Endodermal cell (in vitro differentiated cells): ENCODE results near the gene PDE4D. TPM values are rescaled to one million over a fixed set of nuclear protein-coding genes. Genes with fewer than 3 reads are reported as not detected.

Source experiments
- DNase-seq: peaks from one replicate; pipeline ENCODE4 v3.0.0-alpha.2; 2017
- H3K27ac ChIP-seq: 2 replicates; pipeline ENCODE4 v1.5.1; 2013; ENCODE audit warnings: mild to moderate bottlenecking, low read depth, low read length, moderate library complexity
- H3K27me3 ChIP-seq: 2 replicates; pipeline ENCODE4 v1.6.1; 2013; ENCODE audit warnings: mild to moderate bottlenecking, low read length, moderate library complexity; ENCODE audit not compliant: insufficient read depth, control insufficient read depth, poor library complexity, severe bottlenecking
- H3K36me3 ChIP-seq: 2 replicates; pipeline ENCODE4 v1.7.0; 2013; ENCODE audit warnings: mild to moderate bottlenecking, low read length, moderate library complexity; ENCODE audit not compliant: control insufficient read depth, insufficient read depth
- H3K4me1 ChIP-seq: one replicate; pipeline ENCODE4 v1.7.0; 2013; ENCODE audit warnings: low read length; ENCODE audit not compliant: control insufficient read depth, insufficient read depth
- H3K4me3 ChIP-seq: 2 replicates; pipeline ENCODE4 v1.5.1; 2013; ENCODE audit warnings: mild to moderate bottlenecking, low read length, moderate library complexity
- H3K9ac ChIP-seq: 2 replicates; pipeline ENCODE4 v1.6.1; 2013; ENCODE audit warnings: mild to moderate bottlenecking, low read length, moderate library complexity; ENCODE audit not compliant: poor library complexity, severe bottlenecking; ENCODE audit errors: extremely low read depth
- H3K9me3 ChIP-seq: 2 replicates; pipeline ENCODE4 v1.6.1; 2013; ENCODE audit warnings: mild to moderate bottlenecking, low read length, moderate library complexity; ENCODE audit not compliant: control insufficient read depth
- H3K27ac Mint-ChIP-seq: 2 replicates; pipeline ENCODE4 v1.8.0; 2020; ENCODE audit warnings: mixed read lengths
- H3K27me3 Mint-ChIP-seq: 2 replicates; pipeline ENCODE4 v1.8.0; 2021; ENCODE audit warnings: mild to moderate bottlenecking, mixed read lengths; ENCODE audit not compliant: insufficient read depth
- H3K36me3 Mint-ChIP-seq: 2 replicates; pipeline ENCODE4 v1.8.0; 2020; ENCODE audit warnings: low read depth, mixed read lengths
- H3K4me1 Mint-ChIP-seq: 2 replicates; pipeline ENCODE4 v1.8.0; 2020; ENCODE audit warnings: mixed read lengths
- H3K4me3 Mint-ChIP-seq: 2 replicates; pipeline ENCODE4 v1.8.0; 2020; ENCODE audit warnings: mild to moderate bottlenecking, moderate library complexity, mixed read lengths
- H3K9me3 Mint-ChIP-seq: 2 replicates; pipeline ENCODE4 v1.8.0; 2020; ENCODE audit warnings: mild to moderate bottlenecking, mixed read lengths
- WGBS, 2 experiments: methylation state at CpG; one replicate each; pipeline versions ENCODE4 v1.1.5 to v1.1.7; 2013; ENCODE audit warnings: missing lambda C conversion rate in 2 of 2, mixed read lengths in 1 of 2; ENCODE audit not compliant: insufficient coverage in 1 of 2, insufficient read length in 1 of 2; 5-methylcytosine and 5-hydroxymethylcytosine counted together
- total RNA-seq, 2 donors: library from RNA; stranded (reverse); fragmentation: NEBNext Ultra II Directional in 1 of 2; extraction: Animal tissue kit (Norgen Biotek cat#: 25700) in 1 of 2; gene quantifications; 2 replicates in 1 of 2; 3 replicates in 1 of 2; pipeline ENCODE4 v1.2.1, GENCODE V29; 2021
- TF ChIP-seq, protein P1 (sequence below): fragments of 200-600 bp; sonication (generic); conservative IDR thresholded peaks from 2 replicates; pipeline ENCODE4 v1.5.0; 2021; ENCODE audit warnings: antibody characterized with exemption, mild to moderate bottlenecking

Gene PDE4D
- total RNA-seq, 2 donors from 2014 or later, result 9.2 to 11.4 TPM

DNA sequence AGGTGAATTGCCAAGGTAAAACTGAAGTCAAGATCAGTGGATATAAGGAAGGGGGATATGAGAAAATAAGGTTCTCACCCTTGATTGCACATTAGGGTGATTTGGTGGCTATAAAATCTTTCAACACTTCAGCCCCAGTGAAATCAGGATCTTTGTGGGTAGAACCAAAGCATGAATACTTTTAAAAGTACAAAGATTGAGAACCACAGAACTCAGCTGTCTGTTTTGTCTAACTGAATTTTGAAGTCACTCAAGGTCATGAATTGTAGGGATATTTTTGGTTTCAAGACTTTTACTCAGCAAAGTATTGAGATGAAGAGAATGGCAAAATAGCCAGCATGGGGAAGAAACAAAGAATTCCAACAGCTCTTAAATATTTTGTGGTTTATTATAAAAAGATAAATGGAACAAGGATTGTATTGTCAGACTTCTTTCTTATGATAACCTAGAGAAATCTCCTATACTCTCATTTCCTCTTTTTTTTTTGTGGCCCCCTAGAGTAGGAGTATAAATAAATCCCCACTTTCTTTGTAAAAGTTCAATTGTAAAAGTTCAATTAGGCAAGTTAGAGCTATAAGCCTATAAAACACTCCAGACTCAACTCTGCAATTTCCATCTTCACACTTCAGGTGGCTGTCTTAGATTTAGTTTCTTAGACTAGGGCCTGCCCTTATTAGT is 272.9 kb downstream of the PDE4D start:
- no peaks in the 10 kb centered on the region for H3K36me3 Mint-ChIP-seq
- H3K27ac Mint-ChIP-seq, result peak overlapping the region; percentile 45
- Histone ChIP-seq H3K36me3 (no peaks in the 10 kb centered on the region), H3K4me1 (peaks cover 5% of the 10 kb centered on the region), H3K27ac (no peak overlapping the region), H3K27me3 (no peaks in the 10 kb centered on the region), H3K9me3 (peaks cover 12% of the 10 kb centered on the region), H3K4me3 (no peak overlapping the region), H3K9ac (no peak overlapping the region)
- TF ChIP-seq, protein P1, sequence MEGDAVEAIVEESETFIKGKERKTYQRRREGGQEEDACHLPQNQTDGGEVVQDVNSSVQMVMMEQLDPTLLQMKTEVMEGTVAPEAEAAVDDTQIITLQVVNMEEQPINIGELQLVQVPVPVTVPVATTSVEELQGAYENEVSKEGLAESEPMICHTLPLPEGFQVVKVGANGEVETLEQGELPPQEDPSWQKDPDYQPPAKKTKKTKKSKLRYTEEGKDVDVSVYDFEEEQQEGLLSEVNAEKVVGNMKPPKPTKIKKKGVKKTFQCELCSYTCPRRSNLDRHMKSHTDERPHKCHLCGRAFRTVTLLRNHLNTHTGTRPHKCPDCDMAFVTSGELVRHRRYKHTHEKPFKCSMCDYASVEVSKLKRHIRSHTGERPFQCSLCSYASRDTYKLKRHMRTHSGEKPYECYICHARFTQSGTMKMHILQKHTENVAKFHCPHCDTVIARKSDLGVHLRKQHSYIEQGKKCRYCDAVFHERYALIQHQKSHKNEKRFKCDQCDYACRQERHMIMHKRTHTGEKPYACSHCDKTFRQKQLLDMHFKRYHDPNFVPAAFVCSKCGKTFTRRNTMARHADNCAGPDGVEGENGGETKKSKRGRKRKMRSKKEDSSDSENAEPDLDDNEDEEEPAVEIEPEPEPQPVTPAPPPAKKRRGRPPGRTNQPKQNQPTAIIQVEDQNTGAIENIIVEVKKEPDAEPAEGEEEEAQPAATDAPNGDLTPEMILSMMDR, result no peak
- no peak overlapping the region for H3K4me3 Mint-ChIP-seq
- H3K9me3 Mint-ChIP-seq, result no peaks in the 10 kb centered on the region
- H3K4me1 Mint-ChIP-seq, result peaks cover 17% of the 10 kb centered on the region
- DNase-seq, result no peak
- no peaks in the 10 kb centered on the region for H3K27me3 Mint-ChIP-seq

DNA sequence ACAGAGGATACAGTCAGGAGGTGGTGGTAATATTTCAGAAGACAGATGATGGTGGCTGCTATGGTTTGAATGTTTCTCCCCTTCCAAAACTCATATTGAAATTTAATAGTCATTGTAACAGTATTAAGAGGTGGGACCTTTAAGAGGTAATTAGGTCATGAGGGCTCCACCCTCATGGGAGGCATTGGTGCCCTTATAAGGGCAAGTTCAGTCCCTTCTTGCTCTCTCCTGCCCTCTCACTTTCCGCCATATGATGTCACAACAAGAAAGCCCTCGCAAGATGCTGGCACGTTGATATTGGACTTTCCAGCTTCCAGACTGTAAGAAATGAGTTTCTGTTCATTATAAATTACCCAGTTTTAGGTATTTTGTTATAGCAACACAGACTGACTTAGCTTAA is 274.9 kb downstream of the PDE4D start:
- Histone ChIP-seq H3K36me3 (no peaks in the 10 kb centered on the region), H3K27me3 (no peaks in the 10 kb centered on the region), H3K4me1 (peaks cover 9% of the 10 kb centered on the region), H3K9me3 (no peaks in the 10 kb centered on the region), H3K4me3 (no peak overlapping the region), H3K9ac (no peak overlapping the region), H3K27ac (no peak overlapping the region)
- WGBS, 2 experiments, result 86 to 95% methylated on average over 2 to 3 of the region's 3 CpGs
- no peaks in the 10 kb centered on the region for H3K36me3 Mint-ChIP-seq
- H3K4me3 Mint-ChIP-seq, result no peak overlapping the region
- no peaks in the 10 kb centered on the region for H3K9me3 Mint-ChIP-seq
- peaks cover 21% of the 10 kb centered on the region for H3K4me1 Mint-ChIP-seq
- DNase-seq, result no peak
- H3K27me3 Mint-ChIP-seq, result no peaks in the 10 kb centered on the region
- TF ChIP-seq, protein P1, result no peak
- H3K27ac Mint-ChIP-seq, result no peak overlapping the region

DNA sequence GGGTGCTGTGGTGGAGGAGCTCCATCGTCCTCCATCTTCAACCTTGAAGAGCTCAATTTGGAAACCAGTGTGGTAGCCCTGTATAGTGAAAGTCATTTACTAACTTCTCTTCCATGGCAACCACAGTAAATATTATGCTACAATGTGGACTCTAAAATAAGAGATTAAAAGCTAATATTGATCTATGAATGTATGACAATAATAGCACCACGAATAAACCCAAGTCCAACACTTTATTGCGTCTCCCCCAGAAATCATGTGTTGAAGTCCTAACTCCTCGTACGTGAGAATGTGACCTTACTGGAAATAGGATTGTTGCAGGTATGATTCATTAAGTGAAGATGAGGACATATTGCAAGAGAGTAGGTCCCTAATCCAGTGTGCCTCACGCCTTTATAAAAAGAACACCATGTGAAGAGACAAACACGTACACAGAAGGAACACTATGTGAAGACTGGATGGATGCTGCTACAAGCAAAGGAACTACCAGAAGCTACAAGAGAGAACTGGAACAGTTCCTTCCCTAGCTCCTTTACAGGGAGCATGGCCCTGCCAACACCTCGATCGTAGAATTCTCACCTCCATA is 276.2 kb downstream of the PDE4D start:
- Histone ChIP-seq H3K27ac (no peak overlapping the region), H3K4me1 (peaks cover 9% of the 10 kb centered on the region), H3K9me3 (no peaks in the 10 kb centered on the region), H3K27me3 (no peaks in the 10 kb centered on the region), H3K4me3 (no peak overlapping the region), H3K9ac (no peak overlapping the region), H3K36me3 (no peaks in the 10 kb centered on the region)
- Mint-ChIP-seq H3K4me1 (peaks cover 21% of the 10 kb centered on the region), H3K9me3 (no peaks in the 10 kb centered on the region), H3K27me3 (no peaks in the 10 kb centered on the region), H3K27ac (no peak overlapping the region), H3K4me3 (no peak overlapping the region), H3K36me3 (no peaks in the 10 kb centered on the region)
- no peak for DNase-seq
- WGBS, 2 experiments, result 93 to 96% methylated on average over 7 to 9 of the region's 9 CpGs
- TF ChIP-seq, protein P1, result no peak
